C4-2B (cell line): ENCODE data around the gene ABCC8.

Experiments used
- ZFX ChIP-seq: fragments of 450-650 bp; IDR thresholded peaks from 2 replicates; pipeline ENCODE4 v1.6.1; 2017
- TF ChIP-seq, protein P1 (sequence below): fragments of 450-650 bp; conservative IDR thresholded peaks from 2 replicates; pipeline ENCODE4 v1.5.1; 2017; ENCODE audit warnings: mild to moderate bottlenecking

DNA sequence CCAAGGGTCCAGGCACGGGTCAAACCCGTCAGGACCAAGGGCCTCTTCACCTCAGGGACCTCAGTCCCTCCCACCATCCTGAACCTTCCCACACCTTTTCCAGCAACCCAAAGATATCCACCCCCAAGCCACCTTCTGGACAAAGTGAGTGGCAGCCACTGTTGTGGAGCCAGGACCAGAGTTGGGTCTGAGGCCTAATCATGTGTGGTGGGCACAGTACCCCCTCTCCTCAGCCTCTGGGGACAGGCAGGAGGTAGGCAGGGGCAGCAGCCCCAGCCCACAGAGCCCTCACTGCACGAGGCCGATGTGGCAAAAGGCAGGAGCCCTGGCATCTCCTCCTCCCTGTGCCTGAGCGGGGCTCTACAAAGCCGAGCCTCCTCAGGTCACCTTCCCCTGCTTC lies 90.7 kb downstream of the ABCC8 start:
- TF ChIP-seq, protein P1, sequence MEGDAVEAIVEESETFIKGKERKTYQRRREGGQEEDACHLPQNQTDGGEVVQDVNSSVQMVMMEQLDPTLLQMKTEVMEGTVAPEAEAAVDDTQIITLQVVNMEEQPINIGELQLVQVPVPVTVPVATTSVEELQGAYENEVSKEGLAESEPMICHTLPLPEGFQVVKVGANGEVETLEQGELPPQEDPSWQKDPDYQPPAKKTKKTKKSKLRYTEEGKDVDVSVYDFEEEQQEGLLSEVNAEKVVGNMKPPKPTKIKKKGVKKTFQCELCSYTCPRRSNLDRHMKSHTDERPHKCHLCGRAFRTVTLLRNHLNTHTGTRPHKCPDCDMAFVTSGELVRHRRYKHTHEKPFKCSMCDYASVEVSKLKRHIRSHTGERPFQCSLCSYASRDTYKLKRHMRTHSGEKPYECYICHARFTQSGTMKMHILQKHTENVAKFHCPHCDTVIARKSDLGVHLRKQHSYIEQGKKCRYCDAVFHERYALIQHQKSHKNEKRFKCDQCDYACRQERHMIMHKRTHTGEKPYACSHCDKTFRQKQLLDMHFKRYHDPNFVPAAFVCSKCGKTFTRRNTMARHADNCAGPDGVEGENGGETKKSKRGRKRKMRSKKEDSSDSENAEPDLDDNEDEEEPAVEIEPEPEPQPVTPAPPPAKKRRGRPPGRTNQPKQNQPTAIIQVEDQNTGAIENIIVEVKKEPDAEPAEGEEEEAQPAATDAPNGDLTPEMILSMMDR, result no peak
- TF ChIP-seq ZFX, result no peak
